Activated gamma-delta T cell treated with anti-CD3 and anti-CD28 coated beads, Interleukin-2, amount 50 U/mL, for 16 hours (primary cell): ENCODE data around the gene RCOR1.
"Not testable (repeated sequence)": the region's sequence is repeated elsewhere in the genome, so short reads cannot be mapped to it uniquely, and the experiment has no call there.

Source experiments
- DNase-seq: peaks from one replicate; pipeline ENCODE4 v3.0.0-alpha.2; 2020; ENCODE audit warnings: low read depth

Gene RCOR1

GRCh38 chr14:102571043-102571442 is 21.4 kb upstream of the RCOR1 start:
- DNase-seq: no peak

GRCh38 chr14:102571478-102572042 is 20.9 kb upstream of the RCOR1 start:
- no peak for DNase-seq

GRCh38 chr14:102573161-102573560 is 19.3 kb upstream of the RCOR1 start:
- not testable (repeated sequence) for DNase-seq

GRCh38 chr14:102573591-102574046 is 18.8 kb upstream of the RCOR1 start:
- DNase-seq: no peak

- no peak for DNase-seq
Observed at GRCh38 chr14:102574281-102575159, 17.9 kb upstream of the RCOR1 start.

GRCh38 chr14:102575160-102575845 is 17.1 kb upstream of the RCOR1 start:
- no peak for DNase-seq

GRCh38 chr14:102575846-102576428 is 16.5 kb upstream of the RCOR1 start:
- DNase-seq: not testable (repeated sequence)

- no peak for DNase-seq
Observed at GRCh38 chr14:102578821-102579220, 13.6 kb upstream of the RCOR1 start.

- DNase-seq: no peak
Observed at GRCh38 chr14:102579696-102580549, 12.5 kb upstream of the RCOR1 start.

- no peak for DNase-seq
Observed at GRCh38 chr14:102580550-102581110, 11.8 kb upstream of the RCOR1 start.

GRCh38 chr14:102581193-102581592 is 11.3 kb upstream of the RCOR1 start:
- DNase-seq: no peak

GRCh38 chr14:102583726-102584125 is 8.7 kb upstream of the RCOR1 start:
- DNase-seq: no peak

- DNase-seq: no peak
Observed at GRCh38 chr14:102584871-102585869, 7.3 kb upstream of the RCOR1 start.

GRCh38 chr14:102586420-102587104 is 5.9 kb upstream of the RCOR1 start:
- no peak for DNase-seq

- no peak for DNase-seq
Observed at GRCh38 chr14:102588821-102589220, 3.6 kb upstream of the RCOR1 start.

- no peak for DNase-seq
Observed at GRCh38 chr14:102589761-102590290, 2.6 kb upstream of the RCOR1 start.

GRCh38 chr14:102590667-102591099 is 1.8 kb upstream of the RCOR1 start:
- no peak for DNase-seq

- DNase-seq: no peak
Observed at GRCh38 chr14:102591372-102591943, 991 bp upstream of the RCOR1 start.

GRCh38 chr14:102592763-102593060 is 263 bp downstream of the RCOR1 start:
- no peak for DNase-seq
